ENCODE measurements around the gene B9D1. TPM values are rescaled to one million over a fixed set of nuclear protein-coding genes. Genes with fewer than 3 reads are reported as not detected.

B9D1 gene
- total RNA-seq, 1 donor from 2014 or later, result 5.3 TPM

GRCh38 chr17:19313746-19314651, 48.5 kb downstream of the B9D1 start:
- intact Hi-C loops (cut with DNase I), result no loop called here
- DNase-seq (ENCODE audit: missing footprints) (no peak), ATAC-seq (no peak)

DNA sequence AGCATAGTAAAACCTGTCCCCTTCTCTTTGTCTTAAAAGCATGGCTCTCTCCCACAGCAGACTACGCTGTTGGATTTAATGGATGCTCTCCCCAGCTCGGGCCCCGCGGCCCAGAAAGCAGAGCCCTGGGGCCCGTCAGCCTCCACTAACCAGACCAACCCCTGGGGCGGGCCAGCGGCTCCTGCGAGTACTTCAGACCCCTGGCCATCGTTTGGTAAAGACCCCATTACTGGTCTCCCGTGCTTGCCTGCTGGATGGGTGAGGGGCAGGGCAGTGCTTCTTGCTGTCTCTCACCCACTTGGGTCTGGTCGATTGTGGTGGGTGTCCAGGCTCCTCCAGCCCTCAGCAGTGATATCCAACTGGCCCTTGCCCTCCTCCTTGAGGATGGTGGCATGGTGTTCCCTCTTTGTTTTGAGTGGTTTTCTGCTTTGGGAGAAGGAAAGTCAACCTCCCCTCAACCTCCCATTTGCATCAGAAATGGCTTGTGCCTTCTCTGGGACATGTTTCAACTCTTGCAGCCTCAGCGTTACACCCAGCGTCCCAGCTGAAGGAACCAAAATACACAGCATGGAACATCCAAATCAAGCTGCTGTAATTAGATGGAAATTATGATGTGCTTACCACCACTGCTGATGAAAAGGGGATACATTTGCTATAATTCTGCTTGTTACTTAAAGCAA, 49.3 kb downstream of the B9D1 start:
- DNase-seq (ENCODE audit: missing footprints) (no peak), ATAC-seq (no peak)
- intact Hi-C loops (cut with DNase I), result no loop called here

DNA sequence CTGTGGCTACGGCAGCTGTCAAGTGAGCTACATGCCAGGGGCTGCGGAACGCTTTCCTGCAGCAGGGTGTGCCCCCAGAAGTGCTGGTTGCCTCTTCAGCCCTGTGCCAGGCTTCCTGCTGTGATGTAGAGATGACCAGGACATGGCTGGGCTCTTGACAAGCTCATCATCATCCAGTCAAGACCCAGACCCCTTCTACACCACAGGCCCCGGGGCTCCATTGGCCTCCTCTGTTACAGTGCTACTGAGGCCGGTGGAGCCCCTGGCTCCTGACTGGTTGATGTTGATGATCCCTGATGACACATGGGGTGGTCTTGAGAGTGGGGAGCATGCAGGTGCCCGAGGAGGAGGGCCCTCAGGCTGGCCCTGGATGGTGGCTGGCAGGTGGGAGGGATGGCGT, 50.1 kb downstream of the B9D1 start:
- intact Hi-C loops (cut with DNase I), result no loop called here
- no peak for DNase-seq (ENCODE audit: missing footprints)
- no peak for ATAC-seq

GRCh38 chr17:19311421-19312215, 50.9 kb downstream of the B9D1 start:
- ATAC-seq (peak; percentile 12), DNase-seq (ENCODE audit: missing footprints) (no peak)
- intact Hi-C loops (cut with DNase I), result no loop called here

GRCh38 chr17:19311016-19311415, 51.5 kb downstream of the B9D1 start:
- intact Hi-C loops (cut with DNase I), result no loop called here
- DNase-seq (ENCODE audit: missing footprints) (no peak), ATAC-seq (no peak)

DNA sequence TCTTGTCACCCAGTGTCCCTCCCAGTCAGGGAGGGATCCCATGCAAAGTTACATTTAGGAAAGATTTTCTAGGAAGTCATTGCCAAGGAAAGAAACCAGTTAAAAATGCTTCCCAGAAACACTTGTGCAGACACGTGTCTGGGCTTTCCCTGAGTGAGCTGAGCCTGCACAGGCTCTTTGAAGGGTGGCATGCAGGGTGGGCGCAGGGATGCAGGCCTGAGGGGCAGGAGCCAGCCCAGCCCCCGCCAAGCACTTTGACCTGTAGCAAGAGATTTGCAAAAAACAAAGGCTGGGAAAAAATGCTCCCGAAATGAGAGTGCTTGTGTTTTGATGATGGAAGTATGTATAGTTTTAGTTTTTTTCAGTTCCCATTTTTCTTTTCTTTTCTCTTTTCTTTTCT, 52.4 kb downstream of the B9D1 start:
- DNase-seq (ENCODE audit: missing footprints), result no peak
- intact Hi-C loops (cut with DNase I), result no loop called here
- ATAC-seq, result no peak

- no peak for ATAC-seq
- intact Hi-C loops (cut with DNase I), result no loop called here
- DNase-seq (ENCODE audit: missing footprints), result no peak
These were observed 52.8 kb downstream of the B9D1 start for GRCh38 chr17:19309701-19310100.

- DNase-seq (ENCODE audit: missing footprints) (no peak), ATAC-seq (no peak)
- intact Hi-C loops (cut with DNase I), result no loop called here
These were observed 54.1 kb downstream of the B9D1 start for GRCh38 chr17:19308398-19308797.

GRCh38 chr17:19307521-19307920, 55.0 kb downstream of the B9D1 start:
- no peak for DNase-seq (ENCODE audit: missing footprints)
- intact Hi-C loops (cut with DNase I), result no loop called here
- ATAC-seq, result no peak

GRCh38 chr17:19306160-19307111, 56.1 kb downstream of the B9D1 start:
- ATAC-seq, result no peak
- no peak for DNase-seq (ENCODE audit: missing footprints)
- intact Hi-C loops (cut with DNase I), result no loop called here

- ATAC-seq (no peak), DNase-seq (ENCODE audit: missing footprints) (no peak)
- intact Hi-C loops (cut with DNase I), result no loop called here
These were observed 56.8 kb downstream of the B9D1 start for GRCh38 chr17:19305761-19306159.

DNA sequence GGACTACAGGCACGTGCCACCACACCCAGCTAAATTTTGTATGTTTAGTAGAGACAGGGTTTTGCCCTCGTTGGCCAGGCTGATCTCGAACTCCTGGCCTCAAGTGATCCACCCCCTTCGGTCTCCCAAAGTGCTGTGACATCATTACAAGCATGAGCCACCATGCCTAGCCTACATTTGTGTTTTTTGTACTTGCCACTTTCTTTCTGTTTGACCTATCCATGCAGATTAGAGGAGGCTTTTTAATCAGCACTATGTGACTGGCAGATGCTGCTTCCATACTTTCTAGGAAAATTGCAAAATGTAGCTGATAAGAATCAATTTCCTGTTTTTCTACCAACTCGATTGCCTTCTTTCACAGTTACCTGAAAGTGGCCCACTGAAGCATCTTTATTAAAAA, 57.3 kb downstream of the B9D1 start:
- intact Hi-C loops (cut with DNase I), result no loop called here
- DNase-seq (ENCODE audit: missing footprints) (no peak), ATAC-seq (no peak)

- intact Hi-C loops (cut with DNase I), result no loop called here
- ATAC-seq (no peak), DNase-seq (ENCODE audit: missing footprints) (no peak)
These were observed 57.8 kb downstream of the B9D1 start for GRCh38 chr17:19304751-19305150.

DNA sequence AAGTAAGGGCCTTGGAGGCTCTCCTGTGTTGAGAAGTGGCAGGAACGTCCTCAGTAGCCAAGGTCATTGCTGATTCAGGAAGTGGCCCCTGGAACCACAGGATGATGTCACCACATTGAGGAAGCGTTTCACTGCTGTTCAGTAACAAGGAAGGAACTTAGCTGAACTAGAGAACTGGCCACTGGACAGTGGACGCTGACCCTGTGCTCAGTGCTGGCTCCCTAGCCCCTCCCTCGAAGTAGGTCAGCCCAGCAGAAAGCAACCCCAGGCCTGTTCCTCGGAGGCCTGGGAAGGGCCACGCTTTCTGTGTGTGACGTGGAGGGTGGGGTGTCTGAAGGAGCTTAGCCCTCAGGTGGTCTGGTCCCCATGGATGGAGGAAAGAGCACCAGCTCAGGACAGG, 58.3 kb downstream of the B9D1 start:
- peak; percentile 61 for ATAC-seq
- intact Hi-C loops (cut with DNase I), result no loop called here
- no peak for DNase-seq (ENCODE audit: missing footprints)

DNA sequence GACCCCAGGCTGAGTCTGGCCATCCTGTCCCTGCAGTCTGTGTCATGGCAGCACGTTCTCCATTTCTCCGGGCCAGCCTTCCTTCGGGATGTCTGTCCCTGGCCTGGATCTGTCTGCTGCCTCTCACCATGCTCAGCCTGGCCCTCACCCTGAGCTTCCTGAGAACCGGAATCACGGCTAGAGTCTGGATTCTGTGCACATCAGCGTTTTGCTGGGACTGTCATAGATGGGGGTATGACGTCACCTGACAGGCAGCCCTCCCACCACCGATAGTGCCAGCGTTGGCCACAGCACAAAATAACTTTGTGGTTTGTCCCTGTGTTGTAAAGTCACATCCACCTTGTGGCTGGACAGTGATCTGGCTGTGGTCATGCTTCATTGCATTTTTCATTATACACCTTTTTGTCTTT, 59.2 kb downstream of the B9D1 start:
- DNase-seq (ENCODE audit: missing footprints) (no peak), ATAC-seq (peak; percentile 15)
- intact Hi-C loops (cut with DNase I), result no loop called here

DNA sequence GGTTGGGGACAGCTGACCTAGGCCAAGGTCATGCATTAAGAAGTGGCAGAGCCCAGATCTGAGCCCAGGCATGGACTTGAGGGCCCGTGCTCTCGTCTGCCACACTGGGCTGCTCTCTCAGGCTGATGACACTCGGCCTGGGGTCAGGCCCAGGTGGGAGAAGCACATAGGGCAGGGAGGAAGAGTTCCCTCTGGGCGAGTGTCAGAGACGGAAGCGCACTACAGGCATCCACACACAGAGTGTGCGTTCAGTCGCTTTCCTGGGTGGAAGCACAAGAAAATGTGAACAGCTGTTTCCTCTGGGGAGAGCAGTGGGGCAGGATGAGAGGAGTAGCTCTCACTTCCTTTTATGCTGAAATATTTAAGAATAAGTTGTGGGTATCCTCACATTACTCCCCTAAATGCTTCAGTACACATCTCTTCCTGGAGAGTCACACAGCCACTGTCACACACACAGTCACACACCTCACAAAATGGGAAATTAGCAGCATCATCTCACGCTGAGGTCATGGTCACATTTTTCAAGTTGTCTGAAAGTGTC, 59.7 kb downstream of the B9D1 start:
- DNase-seq (ENCODE audit: missing footprints) (no peak), ATAC-seq (peak; percentile 45)
- intact Hi-C loops (cut with DNase I), result no loop called here

GRCh38 chr17:19301973-19302372, 60.5 kb downstream of the B9D1 start:
- DNase-seq (ENCODE audit: missing footprints), result no peak
- intact Hi-C loops (cut with DNase I), result no loop called here
- no peak for ATAC-seq

DNA sequence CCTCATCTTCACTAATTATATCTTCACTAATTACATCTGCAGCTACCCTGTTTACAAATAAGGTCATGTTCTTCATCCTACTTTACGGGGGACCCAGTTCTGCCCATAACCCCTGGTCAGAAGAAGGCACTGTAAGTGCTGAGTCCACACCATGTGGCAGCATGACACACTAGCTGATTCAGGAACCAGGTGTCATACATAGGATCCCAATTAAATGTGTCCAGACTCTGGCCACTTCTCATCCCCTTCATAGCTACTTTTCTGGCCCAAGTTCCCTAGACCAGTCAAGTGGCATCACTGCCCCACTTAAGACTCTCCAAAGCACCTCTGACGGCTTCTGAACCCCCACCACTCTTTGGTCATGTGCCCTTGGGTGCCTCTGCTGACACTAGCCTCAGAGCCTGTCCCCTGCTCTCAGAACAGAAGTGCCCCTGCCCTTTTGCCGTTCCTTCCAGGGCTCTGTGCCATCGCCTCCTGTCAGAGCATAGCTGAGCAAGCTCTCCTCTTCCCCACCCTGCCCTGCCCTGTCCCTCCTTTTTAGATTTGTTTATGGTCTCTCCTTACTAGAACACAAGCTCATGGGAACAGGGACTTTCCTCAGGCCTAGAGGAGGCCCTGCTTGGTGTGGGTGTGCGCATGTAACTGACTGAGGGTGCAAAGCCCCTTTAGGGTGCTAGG, 61.1 kb downstream of the B9D1 start:
- DNase-seq (ENCODE audit: missing footprints) (no peak), ATAC-seq (peak; percentile 32)
- intact Hi-C loops (cut with DNase I), result no loop called here
